Ovary (tissue), 9 donors: ENCODE results near the gene BAG5. TPM values are rescaled to one million over a fixed set of nuclear protein-coding genes. Genes with fewer than 3 reads are reported as not detected.

Experiments used
- DNase-seq, 5 donors: peaks; one replicate each; pipeline ENCODE4 v3.0.0-alpha.2; 2019 to 2020
- H3K27ac ChIP-seq, 2 donors: fragments of 200-600 bp; one replicate each; pipeline versions ENCODE4 v1.5.1 to v1.8.0; 2019 to 2022
- H3K27me3 ChIP-seq: fragments of 200-600 bp; one replicate; pipeline ENCODE4 v1.8.0; 2022
- H3K36me3 ChIP-seq: fragments of 200-600 bp; sonication (generic); one replicate; pipeline ENCODE4 v1.5.1; 2019
- H3K4me1 ChIP-seq: one replicate; pipeline ENCODE4 v1.8.1; 2013; ENCODE audit warnings: mild to moderate bottlenecking, moderate library complexity; ENCODE audit not compliant: insufficient read depth
- H3K4me3 ChIP-seq: fragments of 200-600 bp; sonication (generic); one replicate; pipeline ENCODE4 v1.5.1; 2017
- H3K9me3 ChIP-seq, 2 donors: fragments of 200-600 bp in 1 of 2; sonication (generic) in 1 of 2; one replicate each; pipeline versions ENCODE4 v1.5.1 to v1.8.1; 2013 to 2019; ENCODE audit warnings: mild to moderate bottlenecking in 1 of 2, moderate library complexity in 1 of 2
- CTCF ChIP-seq, 3 donors: fragments of 450-650 bp in 2 of 3; fragments of 200-600 bp in 1 of 3; IDR thresholded peaks; one replicate each; pipeline versions ENCODE4 v1.5.1 to v1.8.0; 2016 to 2022; ENCODE audit warnings: antibody characterized with exemption in 3 of 3, mild to moderate bottlenecking in 1 of 3
- EP300 ChIP-seq: sonication (generic); formaldehyde crosslinking; IDR thresholded peaks from one replicate; pipeline ENCODE4 v1.6.1; 2017; ENCODE audit warnings: antibody characterized with exemption
- POLR2A ChIP-seq: fragments of 450-650 bp; IDR thresholded peaks from one replicate; pipeline ENCODE4 v1.6.1; 2017; ENCODE audit warnings: antibody characterized with exemption, mild to moderate bottlenecking, moderate library complexity
- WGBS, 3 donors: extraction: QIAGEN DNeasy Blood & Tissue Kit in 1 of 3; methylation state at CpG; one replicate each; pipeline versions ENCODE4 v1.1.5 to v1.1.7; 2013 to 2017; 5-methylcytosine and 5-hydroxymethylcytosine counted together
- intact Hi-C, 4 donors: fragments of 100-400 bp; cut with DNase I; formaldehyde crosslinking; loops; one replicate each; pipeline versions ENCODE4 v1.11.0 to v1.15.1; 2022 to 2023
- polyA plus RNA-seq, 2 donors: library from polyadenylated mRNA; stranded (reverse); fragments of 200-250 nt in 1 of 2; fragments of 350-450 nt in 1 of 2; fragmentation: Illumina TruSeq in 1 of 2; extraction: RNeasy Lipid Tissue Mini Kit (QIAGEN cat#74804) in 1 of 2; gene quantifications; one replicate each; pipeline ENCODE4 v1.2.3, GENCODE V29; 2013 to 2014
- total RNA-seq, 7 donors: library from RNA; depleted of rRNA in 2 of 7; stranded (reverse); fragments of >200 nt in 2 of 7; fragmentation: NEBNext Ultra II Directional in 3 of 7; extraction: Animal tissue kit (Norgen Biotek cat#: 25700) in 3 of 7; gene quantifications; one replicate each; pipeline versions ENCODE4 v1.1.0 to v1.2.4, GENCODE V29; 2016 to 2023
- donor health status: DM: no; HTN: no; CAD: no; lungs with moderate emphysema.
- donor health status: DM: no; HTN: no; CAD: no.
- donor health status: Bipolar disorder and iron deficiency.
- donor health status: DM: yes; HTN: yes; CAD: no.
- donor health status: DM: no; HTN: no; CAD: no.
- donor health status: DM: yes; HTN: yes; CAD: no.

BAG5 gene
- total and polyA plus RNA-seq, 9 donors: 9.8 to 29.1 (median 24.4) TPM

- peaks cover 17% of the 10 kb centered on the region for H3K4me1 ChIP-seq
- no peaks in the 10 kb centered on the region for H3K36me3 ChIP-seq
- WGBS, 3 donors: 32 to 35% (median 33%) methylated on average over 23 to 30 of the region's 30 CpGs
- no peaks in the 10 kb centered on the region for H3K27me3 ChIP-seq
- H3K4me3 ChIP-seq: no peak overlapping the region
- TF ChIP-seq EP300 (no peak), CTCF (IDR thresholded peaks at IDR 0.05) (no peak), POLR2A (no peak)
- intact Hi-C loops: no loop called here
- H3K27ac ChIP-seq: peak overlapping the region in 1 of 2 donors; percentile 64
- peak in 2 of 5 donors; percentile 42 to 58 for DNase-seq
- H3K9me3 ChIP-seq: no peaks in the 10 kb centered on the region
These were observed 24.0 kb downstream of the BAG5 start for GRCh38 chr14:103538291-103539055.

GRCh38 chr14:103537175-103537990 is 25.1 kb downstream of the BAG5 start:
- 69 to 70% (median 69%) methylated on average over 18 of the region's 18 CpGs for WGBS, 3 donors
- H3K36me3 ChIP-seq: no peaks in the 10 kb centered on the region
- intact Hi-C loops: no loop called here
- TF ChIP-seq EP300 (no peak), POLR2A (no peak), CTCF (IDR thresholded peaks at IDR 0.05) (no peak)
- no peaks in the 10 kb centered on the region for H3K9me3 ChIP-seq
- peak in 2 of 5 donors; percentile 29 to 40 for DNase-seq
- H3K4me3 ChIP-seq: no peak overlapping the region
- H3K4me1 ChIP-seq: peaks cover 8% of the 10 kb centered on the region
- H3K27ac ChIP-seq: peak overlapping the region in 1 of 2 donors; percentile 38
- H3K27me3 ChIP-seq: no peaks in the 10 kb centered on the region

DNA sequence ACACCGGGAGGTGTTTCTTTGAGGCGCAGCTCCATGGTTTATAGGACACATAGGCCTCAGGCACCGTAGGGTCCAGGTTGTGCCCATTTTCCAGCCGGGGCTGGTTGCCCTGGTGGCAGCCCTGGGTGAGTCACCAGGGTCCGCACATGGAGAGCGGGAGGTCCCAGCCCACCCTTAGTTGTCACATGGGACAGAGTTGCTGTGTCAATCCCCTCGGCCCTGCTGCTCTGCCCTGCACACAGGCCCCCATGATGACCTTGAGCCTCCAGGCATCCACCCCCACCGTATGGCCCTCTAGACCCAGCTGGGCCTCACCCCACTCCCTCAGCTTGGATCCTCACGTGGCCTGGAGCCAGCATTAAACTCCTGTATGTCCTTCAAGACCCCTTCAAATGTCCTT is 25.8 kb downstream of the BAG5 start:
- no peaks in the 10 kb centered on the region for H3K27me3 ChIP-seq
- DNase-seq: peak in 1 of 5 donors; percentile 24
- no peaks in the 10 kb centered on the region for H3K36me3 ChIP-seq
- peaks cover 5% of the 10 kb centered on the region for H3K4me1 ChIP-seq
- 57 to 71% (median 68%) methylated on average over 9 of the region's 9 CpGs for WGBS, 3 donors
- intact Hi-C loops: no loop called here
- TF ChIP-seq EP300: no peak
- no peak for TF ChIP-seq CTCF (IDR thresholded peaks at IDR 0.05)
- no peak for TF ChIP-seq POLR2A
- no peak overlapping the region for H3K4me3 ChIP-seq
- no peak overlapping the region for H3K27ac ChIP-seq
- H3K9me3 ChIP-seq: no peaks in the 10 kb centered on the region

DNA sequence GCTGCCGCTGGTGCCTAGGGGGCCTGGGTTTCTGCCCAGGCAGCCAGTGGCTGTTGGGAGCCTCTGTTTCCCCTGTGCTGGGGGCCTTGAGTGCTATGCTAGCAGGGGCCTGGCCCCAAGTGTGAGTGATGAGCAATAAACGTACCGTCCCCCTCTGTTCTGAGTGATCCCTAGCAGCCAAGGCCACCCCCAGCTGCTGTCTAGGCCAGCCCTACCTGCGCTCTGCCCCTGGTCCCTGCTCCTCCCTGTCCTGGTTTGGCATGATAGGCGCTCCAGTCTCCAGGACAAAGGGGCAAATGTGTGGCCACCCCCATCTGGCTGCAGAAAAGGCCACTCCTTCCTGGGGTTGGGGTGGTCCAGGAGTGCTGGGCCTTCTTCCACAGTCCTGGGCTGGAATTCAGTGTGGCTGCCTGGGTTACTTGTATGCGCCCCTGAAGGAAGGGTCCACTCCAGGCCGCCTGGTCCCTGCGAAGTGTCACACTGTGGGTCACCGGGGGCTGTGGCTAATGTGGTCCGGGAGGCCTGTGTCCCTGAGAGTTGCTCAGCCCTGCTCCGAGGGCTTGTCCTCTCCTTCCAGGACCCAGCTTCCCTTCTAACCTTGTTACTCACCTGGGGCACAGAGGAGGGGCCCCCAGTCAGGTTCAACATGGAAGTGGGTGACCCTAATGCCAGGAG is 26.4 kb downstream of the BAG5 start:
- H3K36me3 ChIP-seq: no peaks in the 10 kb centered on the region
- no peaks in the 10 kb centered on the region for H3K27me3 ChIP-seq
- no peak for TF ChIP-seq EP300
- no peak for TF ChIP-seq POLR2A
- TF ChIP-seq CTCF (IDR thresholded peaks at IDR 0.05): no peak
- 79 to 89% (median 87%) methylated on average over 11 of the region's 11 CpGs for WGBS, 3 donors
- peak in 2 of 5 donors; percentile 18 to 38 for DNase-seq
- intact Hi-C loops: no loop called here
- H3K4me1 ChIP-seq: peaks cover 5% of the 10 kb centered on the region
- no peak overlapping the region for H3K27ac ChIP-seq
- no peak overlapping the region for H3K4me3 ChIP-seq
- no peaks in the 10 kb centered on the region for H3K9me3 ChIP-seq
